Osteoblast (primary cell): Measurements from ENCODE around the gene EPHA6. TPM values are rescaled to one million over a fixed set of nuclear protein-coding genes. Genes with fewer than 3 reads are reported as not detected.

Experiments
- DNase-seq: peaks from one replicate; pipeline ENCODE4 v3.0.0; 2011; ENCODE audit warnings: low spot score, mixed read lengths; ENCODE audit not compliant: insufficient read length; ENCODE audit errors: missing footprints
- H2AFZ ChIP-seq: 2 replicates; pipeline ENCODE4 v1.6.0; 2011; ENCODE audit warnings: mild to moderate bottlenecking, low read length
- H3K27ac ChIP-seq: 2 replicates; pipeline ENCODE4 v1.5.1; 2011; ENCODE audit warnings: mild to moderate bottlenecking, low read depth, low read length, moderate library complexity
- H3K27me3 ChIP-seq: 2 replicates; pipeline ENCODE4 v1.6.0; 2012; ENCODE audit warnings: mild to moderate bottlenecking, control low read depth, inconsistent platforms, low read length, moderate library complexity; ENCODE audit not compliant: insufficient read depth
- H3K36me3 ChIP-seq: 2 replicates; pipeline ENCODE4 v1.5.1; 2011; ENCODE audit warnings: mild to moderate bottlenecking, low read length, control low read depth, moderate library complexity; ENCODE audit not compliant: insufficient read depth
- H3K4me1 ChIP-seq: 2 replicates; pipeline ENCODE4 v1.5.1; 2011; ENCODE audit warnings: mild to moderate bottlenecking, low read length, control low read depth, moderate library complexity; ENCODE audit not compliant: insufficient read depth
- H3K4me2 ChIP-seq: 2 replicates; pipeline ENCODE4 v1.6.0; 2011; ENCODE audit warnings: mild to moderate bottlenecking, low read length; ENCODE audit not compliant: insufficient read depth
- H3K4me3 ChIP-seq: fragments of 200-600 bp; sonication (generic); 3 replicates; pipeline ENCODE4 v1.5.1; 2012; ENCODE audit warnings: mild to moderate bottlenecking, low read length, inconsistent platforms; ENCODE audit not compliant: insufficient read depth
- H3K79me2 ChIP-seq: 2 replicates; pipeline ENCODE4 v1.6.0; 2012; ENCODE audit warnings: mild to moderate bottlenecking, low read length, control low read depth, inconsistent platforms; ENCODE audit not compliant: insufficient read depth
- H3K9me3 ChIP-seq: 2 replicates; pipeline ENCODE4 v1.5.1; 2011; ENCODE audit warnings: low read depth, low read length, control low read depth
- H4K20me1 ChIP-seq: 2 replicates; pipeline ENCODE4 v1.6.0; 2012; ENCODE audit warnings: mild to moderate bottlenecking, low read length, control low read depth; ENCODE audit not compliant: insufficient read depth
- total RNA-seq: library from RNA; depleted of rRNA; stranded (reverse); fragments of >200 nt; gene quantifications from 2 replicates; pipeline ENCODE4 v1.2.3, GENCODE V29; 2012
- TF ChIP-seq, protein P1 (sequence below): IDR thresholded peaks from 2 replicates; pipeline ENCODE4 v1.5.1; 2011; ENCODE audit warnings: mild to moderate bottlenecking, low read depth, low read length, moderate library complexity; ENCODE audit errors: extremely low read depth

Gene EPHA6
- total RNA-seq, 1 donor: not detected

DNA sequence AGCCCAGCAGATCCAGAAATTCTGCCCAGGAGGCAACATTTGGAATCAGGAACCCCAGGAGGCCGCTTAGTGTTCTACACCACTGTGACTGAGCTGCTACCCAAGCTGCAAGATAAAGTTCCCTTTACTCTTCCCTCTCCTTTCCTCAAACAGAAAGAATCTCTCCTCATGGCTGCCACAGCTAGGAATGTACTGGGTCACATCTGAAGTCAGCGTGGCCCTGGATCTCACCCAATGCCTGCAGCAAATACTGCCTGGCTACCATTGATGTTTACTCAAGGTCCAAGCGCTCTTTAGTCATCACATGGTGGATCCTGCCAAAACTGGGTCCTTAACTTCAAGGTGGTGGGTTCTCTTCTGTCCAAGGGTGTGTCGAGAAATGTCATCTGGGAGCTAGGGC, 382.7 kb downstream of the EPHA6 start:
- H3K4me3 ChIP-seq: no peak overlapping the region
- H2AFZ ChIP-seq: no peak overlapping the region
- no peaks in the 10 kb centered on the region for H3K79me2 ChIP-seq
- no peak overlapping the region for H3K4me2 ChIP-seq
- H3K4me1 ChIP-seq: no peaks in the 10 kb centered on the region
- peaks cover 2% of the 10 kb centered on the region for H3K9me3 ChIP-seq
- no peaks in the 10 kb centered on the region for H4K20me1 ChIP-seq
- H3K36me3 ChIP-seq: no peaks in the 10 kb centered on the region
- no peak overlapping the region for H3K27ac ChIP-seq
- no peaks in the 10 kb centered on the region for H3K27me3 ChIP-seq
- no peak for DNase-seq
- TF ChIP-seq, protein P1, sequence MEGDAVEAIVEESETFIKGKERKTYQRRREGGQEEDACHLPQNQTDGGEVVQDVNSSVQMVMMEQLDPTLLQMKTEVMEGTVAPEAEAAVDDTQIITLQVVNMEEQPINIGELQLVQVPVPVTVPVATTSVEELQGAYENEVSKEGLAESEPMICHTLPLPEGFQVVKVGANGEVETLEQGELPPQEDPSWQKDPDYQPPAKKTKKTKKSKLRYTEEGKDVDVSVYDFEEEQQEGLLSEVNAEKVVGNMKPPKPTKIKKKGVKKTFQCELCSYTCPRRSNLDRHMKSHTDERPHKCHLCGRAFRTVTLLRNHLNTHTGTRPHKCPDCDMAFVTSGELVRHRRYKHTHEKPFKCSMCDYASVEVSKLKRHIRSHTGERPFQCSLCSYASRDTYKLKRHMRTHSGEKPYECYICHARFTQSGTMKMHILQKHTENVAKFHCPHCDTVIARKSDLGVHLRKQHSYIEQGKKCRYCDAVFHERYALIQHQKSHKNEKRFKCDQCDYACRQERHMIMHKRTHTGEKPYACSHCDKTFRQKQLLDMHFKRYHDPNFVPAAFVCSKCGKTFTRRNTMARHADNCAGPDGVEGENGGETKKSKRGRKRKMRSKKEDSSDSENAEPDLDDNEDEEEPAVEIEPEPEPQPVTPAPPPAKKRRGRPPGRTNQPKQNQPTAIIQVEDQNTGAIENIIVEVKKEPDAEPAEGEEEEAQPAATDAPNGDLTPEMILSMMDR: no peak

DNA sequence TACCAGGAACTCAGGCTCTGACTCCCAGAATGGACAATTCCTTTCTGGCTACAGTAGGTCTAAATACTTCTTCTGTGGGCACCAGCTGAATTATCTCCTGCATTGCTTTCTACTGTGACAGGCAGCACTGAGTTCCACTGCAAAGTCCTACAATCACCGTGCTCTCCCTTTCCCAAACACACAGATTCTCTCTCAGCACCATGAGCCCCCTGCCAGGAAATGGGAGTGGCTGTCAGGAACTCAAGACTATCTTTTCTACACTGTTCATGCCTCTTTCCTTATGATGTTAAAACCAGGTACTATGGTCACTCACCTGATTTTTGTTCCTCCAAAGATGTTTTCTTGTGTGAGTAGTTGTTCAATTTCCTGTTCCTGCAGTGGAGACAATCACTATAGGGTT, 383.4 kb downstream of the EPHA6 start:
- no peak for DNase-seq
- TF ChIP-seq, protein P1: no peak
- Histone ChIP-seq H2AFZ (no peak overlapping the region), H4K20me1 (no peaks in the 10 kb centered on the region), H3K27ac (no peak overlapping the region), H3K79me2 (no peaks in the 10 kb centered on the region), H3K36me3 (no peaks in the 10 kb centered on the region), H3K4me3 (no peak overlapping the region), H3K9me3 (peaks cover 2% of the 10 kb centered on the region), H3K4me2 (no peak overlapping the region), H3K27me3 (no peaks in the 10 kb centered on the region), H3K4me1 (no peaks in the 10 kb centered on the region)

DNA sequence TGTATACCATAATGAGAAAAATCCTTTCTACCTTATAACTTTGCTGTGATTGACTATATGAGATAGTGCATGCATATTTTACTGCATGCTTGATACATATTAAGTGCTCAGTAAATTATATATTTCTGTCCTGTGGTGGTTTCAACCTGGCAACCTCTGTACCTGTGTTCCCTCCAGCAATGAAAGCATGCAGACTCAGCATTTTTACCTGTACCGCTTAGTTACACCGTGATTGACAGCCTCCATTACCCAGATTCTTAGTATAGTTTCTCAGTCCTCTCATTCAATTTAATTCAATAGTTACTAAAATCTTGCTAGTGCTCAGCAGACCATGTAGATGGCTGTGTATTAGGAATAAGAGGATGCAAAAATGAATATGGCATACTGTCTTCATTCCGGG, 386.0 kb downstream of the EPHA6 start:
- Histone ChIP-seq H3K4me3 (no peak overlapping the region), H3K27ac (no peak overlapping the region), H3K9me3 (peaks cover 2% of the 10 kb centered on the region), H3K36me3 (no peaks in the 10 kb centered on the region), H3K4me1 (no peaks in the 10 kb centered on the region), H4K20me1 (no peaks in the 10 kb centered on the region), H2AFZ (no peak overlapping the region), H3K4me2 (no peak overlapping the region), H3K79me2 (no peaks in the 10 kb centered on the region), H3K27me3 (no peaks in the 10 kb centered on the region)
- DNase-seq: no peak
- TF ChIP-seq, protein P1: no peak

DNA sequence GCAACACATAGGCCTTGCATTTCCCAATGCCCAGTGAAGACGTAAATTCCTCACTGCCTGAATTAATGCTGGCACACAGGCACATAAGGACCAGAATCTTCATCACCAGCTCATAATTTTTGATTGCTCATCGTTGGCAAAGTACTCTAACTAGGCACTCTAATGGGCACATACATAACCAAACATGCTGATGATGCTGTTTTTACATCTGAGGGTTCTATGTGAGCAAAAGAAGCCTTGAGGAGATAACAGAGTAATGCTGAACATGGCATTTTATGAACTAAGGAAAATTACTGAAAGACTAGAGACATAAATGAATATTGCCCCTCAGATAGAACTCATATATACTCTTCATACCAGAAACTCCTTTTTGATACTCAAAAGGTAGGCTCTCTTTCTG, 387.4 kb downstream of the EPHA6 start:
- Histone ChIP-seq H3K36me3 (no peaks in the 10 kb centered on the region), H3K9me3 (peaks cover 2% of the 10 kb centered on the region), H3K27me3 (no peaks in the 10 kb centered on the region), H4K20me1 (no peaks in the 10 kb centered on the region), H3K4me2 (no peak overlapping the region), H3K27ac (no peak overlapping the region), H2AFZ (no peak overlapping the region), H3K4me1 (no peaks in the 10 kb centered on the region), H3K79me2 (no peaks in the 10 kb centered on the region), H3K4me3 (no peak overlapping the region)
- DNase-seq: no peak
- TF ChIP-seq, protein P1: no peak
